GM18526 (cell line): ENCODE measurements around the gene NRG3.

Source experiments
- POLR2A ChIP-seq: IDR thresholded peaks from 3 replicates; pipeline ENCODE4 v1.6.1; 2011; ENCODE audit not compliant: insufficient read length; ENCODE audit errors: extremely low read depth

The NRG3 gene

GRCh38 chr10:82575318-82575717, 700.3 kb downstream of the NRG3 start:
- TF ChIP-seq POLR2A, result no peak

GRCh38 chr10:82576093-82576492, 701.1 kb downstream of the NRG3 start:
- no peak for TF ChIP-seq POLR2A

GRCh38 chr10:82581940-82582339, 706.9 kb downstream of the NRG3 start:
- no peak for TF ChIP-seq POLR2A

DNA sequence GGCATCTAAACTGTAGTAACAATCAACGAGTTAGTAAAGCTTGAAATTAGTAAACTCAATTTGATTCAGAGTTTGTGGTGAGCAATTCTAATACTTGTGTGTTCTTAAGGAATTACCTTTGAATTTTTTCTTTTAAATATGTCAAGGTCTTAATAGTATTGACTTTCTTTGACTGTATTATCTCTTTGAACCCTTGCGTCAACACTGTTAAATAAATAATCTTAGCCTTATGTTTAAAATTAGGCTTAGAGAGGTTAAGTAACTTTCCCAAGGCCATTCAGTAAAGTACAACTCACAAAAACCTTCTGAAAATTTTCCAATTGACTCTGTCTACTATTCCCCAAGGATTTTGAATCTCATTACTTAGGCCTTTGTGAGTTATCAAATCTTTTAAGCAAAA, 716.4 kb downstream of the NRG3 start:
- TF ChIP-seq POLR2A, result no peak

DNA sequence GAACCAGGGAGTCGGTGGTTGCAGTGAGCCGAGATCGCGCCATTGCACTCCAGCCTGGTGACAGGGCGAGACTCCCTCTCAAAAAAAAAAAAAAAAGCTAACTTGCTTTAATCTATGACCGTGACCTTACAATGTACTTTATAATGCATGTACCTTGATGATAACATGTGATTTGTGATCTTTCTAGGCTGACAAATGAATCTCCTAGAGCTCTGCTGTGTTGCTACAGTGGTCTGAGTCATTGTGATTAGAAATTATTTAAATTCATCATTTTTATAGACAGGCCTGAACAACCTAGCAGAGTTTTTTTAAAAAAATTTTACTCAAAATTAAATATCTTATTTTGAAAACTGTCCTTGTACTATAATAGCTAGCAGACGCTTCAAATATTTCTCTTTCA, 722.8 kb downstream of the NRG3 start:
- TF ChIP-seq POLR2A, result no peak

DNA sequence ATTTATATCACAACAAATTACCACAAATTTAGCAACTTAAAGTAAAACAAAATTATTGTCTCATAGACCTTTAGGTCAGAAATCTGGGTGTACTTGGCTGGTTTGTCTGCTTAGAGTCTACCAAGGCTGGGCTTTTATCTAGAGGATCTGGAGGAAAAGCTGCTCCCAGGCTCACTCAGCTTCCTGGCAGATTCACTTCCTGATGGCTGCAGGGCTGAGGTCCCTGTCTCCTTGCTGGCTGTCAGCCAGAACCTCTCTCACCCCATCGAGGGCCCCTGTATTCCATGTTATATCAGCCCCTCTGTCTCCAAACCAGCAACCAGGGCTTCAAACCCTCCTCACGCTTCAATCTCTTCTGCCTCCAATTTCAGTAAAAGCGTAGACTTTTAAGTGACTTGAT, 734.9 kb downstream of the NRG3 start:
- TF ChIP-seq POLR2A, result no peak

GRCh38 chr10:82618007-82618406, 743.0 kb downstream of the NRG3 start:
- no peak for TF ChIP-seq POLR2A

GRCh38 chr10:82621680-82622079, 746.7 kb downstream of the NRG3 start:
- TF ChIP-seq POLR2A, result no peak

GRCh38 chr10:82622479-82622878, 747.5 kb downstream of the NRG3 start:
- TF ChIP-seq POLR2A, result no peak

DNA sequence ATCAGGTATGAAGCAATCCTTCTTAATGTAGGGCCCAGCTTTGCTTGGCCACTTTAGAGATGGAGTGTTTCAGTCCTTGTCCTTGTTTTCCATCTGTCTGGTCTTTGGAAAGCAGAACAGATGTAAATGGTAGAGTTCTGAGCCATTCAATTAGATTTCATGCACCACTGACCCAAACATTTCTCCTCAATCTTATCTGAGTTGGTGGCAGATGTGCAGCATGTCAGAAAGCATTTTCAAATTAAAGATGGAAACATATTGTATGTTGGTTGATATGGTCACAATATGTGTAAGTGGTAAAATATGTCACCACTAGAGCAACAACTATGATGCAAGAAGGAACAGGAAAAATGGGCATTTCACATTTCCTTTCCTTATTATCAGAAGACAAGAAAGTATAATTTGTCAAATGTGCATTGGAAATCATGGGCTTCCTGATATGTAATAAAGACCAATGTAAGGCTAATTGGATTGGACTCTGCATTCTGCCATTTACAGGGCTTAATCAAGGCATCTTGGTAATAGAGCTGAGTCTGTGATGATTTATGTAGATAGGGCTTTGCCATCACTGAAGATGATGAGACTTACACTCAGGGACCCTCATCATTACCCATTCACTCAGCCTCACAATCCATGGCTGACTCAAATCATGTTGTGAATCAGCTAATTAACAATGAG, 750.7 kb downstream of the NRG3 start:
- no peak for TF ChIP-seq POLR2A

GRCh38 chr10:82628373-82628772, 753.4 kb downstream of the NRG3 start:
- TF ChIP-seq POLR2A, result no peak

- no peak for TF ChIP-seq POLR2A
These were observed 768.1 kb downstream of the NRG3 start for GRCh38 chr10:82643076-82643475.

DNA sequence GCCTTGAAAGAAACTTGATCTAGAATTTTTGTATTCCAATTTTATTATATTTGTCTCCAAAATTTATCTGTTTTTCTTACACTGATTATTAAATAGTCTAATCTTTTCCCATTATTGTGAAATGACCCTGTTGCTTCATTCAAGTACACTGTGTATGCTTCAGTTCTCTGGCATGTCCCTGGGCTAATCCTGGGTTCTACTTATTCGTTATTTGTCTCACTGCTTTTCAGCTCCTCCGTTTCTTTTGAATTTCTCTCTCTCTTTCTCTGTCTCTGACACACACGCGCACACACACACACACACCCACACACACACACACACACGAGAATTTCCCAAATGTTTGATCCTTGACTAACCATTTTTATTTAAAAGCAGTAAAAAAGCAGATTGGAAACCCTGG, 768.6 kb downstream of the NRG3 start:
- no peak for TF ChIP-seq POLR2A

DNA sequence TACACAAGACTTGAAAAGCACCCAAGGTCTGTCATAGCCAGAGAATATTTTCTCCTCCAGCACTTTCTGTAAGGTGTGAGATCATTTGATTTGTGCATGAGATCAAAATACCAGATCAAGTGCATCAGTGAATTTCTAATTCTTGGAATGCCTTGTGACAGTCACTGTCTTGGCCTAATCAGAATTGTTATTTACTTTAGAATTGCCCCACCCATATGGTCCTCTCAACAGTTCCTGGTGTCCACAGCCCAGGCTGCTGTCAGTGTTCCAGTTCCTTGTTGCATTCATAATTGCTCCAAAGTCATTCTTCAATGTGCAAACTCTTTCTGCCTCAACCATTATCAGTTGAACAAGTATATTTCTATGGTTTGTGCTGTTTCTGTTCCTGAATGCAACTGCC, 770.2 kb downstream of the NRG3 start:
- TF ChIP-seq POLR2A, result no peak

DNA sequence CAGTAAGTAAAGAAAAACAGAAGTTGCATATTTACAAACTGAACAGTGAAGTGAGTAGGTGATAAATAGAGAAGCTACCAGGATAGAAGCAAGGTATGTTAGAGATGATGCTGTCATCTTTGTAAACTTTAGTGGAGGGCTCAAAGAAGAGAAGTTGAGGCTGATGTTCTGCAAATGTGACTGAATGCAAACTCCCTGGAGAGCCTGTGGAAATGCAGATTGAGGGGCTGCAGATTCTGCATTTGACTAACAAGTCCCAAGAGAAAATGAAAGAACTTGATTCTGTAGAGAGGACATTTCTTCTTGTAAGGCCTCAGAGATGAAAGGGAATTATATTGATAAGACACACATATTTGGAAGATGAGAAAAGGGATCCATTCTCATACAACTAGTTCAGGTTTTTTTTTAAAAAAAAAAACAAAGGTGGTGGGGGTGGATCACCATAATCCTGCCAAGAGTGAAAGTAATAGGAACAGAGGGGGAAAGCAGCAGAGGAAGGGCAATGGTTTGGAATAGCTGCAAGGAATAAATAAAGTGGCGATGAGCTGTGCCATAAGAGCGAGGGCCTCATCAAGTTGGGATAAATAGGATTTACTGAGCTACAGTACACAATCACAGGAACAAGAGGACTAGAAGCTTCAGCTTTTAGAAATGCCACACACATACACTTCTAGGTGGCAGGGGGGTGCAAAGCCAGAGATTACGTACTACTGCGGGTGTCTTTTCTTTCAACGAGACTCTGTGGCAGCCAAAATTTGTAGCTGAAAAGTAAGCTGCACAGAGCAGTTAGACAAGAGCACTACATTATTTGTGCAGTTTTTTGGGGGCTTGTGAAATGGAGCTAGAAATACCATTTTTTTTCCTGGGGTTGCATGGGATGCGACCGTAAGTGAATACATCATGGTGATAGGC, 778.5 kb downstream of the NRG3 start:
- TF ChIP-seq POLR2A, result no peak

- no peak for TF ChIP-seq POLR2A
These were observed 785.2 kb downstream of the NRG3 start for GRCh38 chr10:82660205-82660604.
